Stimulated activated CD8-positive, alpha-beta memory T cell treated with anti-CD3 and anti-CD28 coated beads, Interleukin-2, amount 100 ng/mL, for 48 hours (primary cell): ENCODE data around the gene PRR23A.
"Not testable (repeated sequence)": the region's sequence is repeated elsewhere in the genome, so short reads cannot be mapped to it uniquely, and the experiment has no call there.

Experiments used
- DNase-seq, 2 donors: peaks; one replicate each; pipeline ENCODE4 v3.0.0-alpha.2; 2020; ENCODE audit warnings: low read depth in 2 of 2

PRR23A gene

GRCh38 chr3:139006051-139006716 is at the start of gene PRR23A:
TSS of gene PRR23A (minus strand) at chr3:139006268. CDS start at chr3:139006268, 0 bp downstream.
- DNase-seq, result no peak

- DNase-seq, result no peak
Observed at GRCh38 chr3:139052802-139053600, 46.9 kb upstream of the PRR23A start.

GRCh38 chr3:139044366-139045210 is 38.5 kb upstream of the PRR23A start, which contains the start of gene PRR23C:
TSS of gene PRR23C (minus strand) at chr3:139044892. CDS start at chr3:139044620, 272 bp downstream.
- DNase-seq, result no peak

- DNase-seq, result no peak
Observed at GRCh38 chr3:139043554-139044365, 37.7 kb upstream of the PRR23A start.

- no peak for DNase-seq
Observed at GRCh38 chr3:139037478-139037877, 31.4 kb upstream of the PRR23A start.

GRCh38 chr3:139032326-139033002 is 26.4 kb upstream of the PRR23A start:
- DNase-seq, result no peak

GRCh38 chr3:139030576-139030975 is 24.5 kb upstream of the PRR23A start:
- DNase-seq, result not testable (repeated sequence)

GRCh38 chr3:139024968-139025367 is 18.9 kb upstream of the PRR23A start:
- DNase-seq, result no peak

GRCh38 chr3:139020868-139021234 is 14.8 kb upstream of the PRR23A start, which contains the start of gene PRR23B:
TSS of gene PRR23B (minus strand) at chr3:139020926. CDS start at chr3:139020661, 265 bp downstream.
- DNase-seq, result no peak

GRCh38 chr3:139020036-139020867 is 14.2 kb upstream of the PRR23A start:
- DNase-seq, result no peak

GRCh38 chr3:139016430-139017048 is 10.5 kb upstream of the PRR23A start:
- no peak for DNase-seq

- no peak for DNase-seq
Observed at GRCh38 chr3:139005356-139005993, 593 bp downstream of the PRR23A start.

GRCh38 chr3:138995706-138996105 is 10.4 kb downstream of the PRR23A start:
- DNase-seq, result no peak

- DNase-seq, result no peak
Observed at GRCh38 chr3:138987181-138987580, 18.9 kb downstream of the PRR23A start.

GRCh38 chr3:138985932-138986331 is 20.1 kb downstream of the PRR23A start:
- no peak for DNase-seq

GRCh38 chr3:138984816-138985215 is 21.3 kb downstream of the PRR23A start:
- no peak for DNase-seq

- no peak for DNase-seq
Observed at GRCh38 chr3:138976047-138976446, 30.0 kb downstream of the PRR23A start.

GRCh38 chr3:138975351-138975750 is 30.7 kb downstream of the PRR23A start:
- no peak for DNase-seq

GRCh38 chr3:138974462-138974861 is 31.6 kb downstream of the PRR23A start:
- no peak for DNase-seq
